CD4-positive, alpha-beta T cell (primary cell): ENCODE results near the gene DIPK1B. TPM values are rescaled to one million over a fixed set of nuclear protein-coding genes. Genes with fewer than 3 reads are reported as not detected.

ENCODE experiments used
- ATAC-seq: fragments of 200-7000 bp; cut with Tn5 transposase; one replicate; pipeline ENCODE4 v1.10.0; 2022; ENCODE audit warnings: mild to moderate bottlenecking; ENCODE audit not compliant: poor library complexity
- CTCF ChIA-PET: fragments of 350-600 bp; sonication (Branson Sonifier 250); formaldehyde crosslinking; loops from one replicate; lab custom pipeline; 2021; ENCODE audit warnings: antibody characterized with exemption, inconsistent platforms; lab: Charles Lee
- POLR2A ChIA-PET: fragments of 350-600 bp; sonication (Branson Sonifier 250); formaldehyde crosslinking; loops from one replicate; lab custom pipeline; 2021; ENCODE audit warnings: antibody characterized with exemption, inconsistent platforms; lab: Charles Lee
- DNase-seq, 14 experiments: peaks; one replicate each; pipeline ENCODE4 v3.0.0-alpha.2; 2013 to 2020; ENCODE audit warnings: mixed read lengths in 2 of 14
- H3K27ac ChIP-seq, 2 donors: one replicate each; pipeline versions ENCODE4 v1.5.1 to v1.7.0; 2013; ENCODE audit warnings: low read length in 2 of 2, low read depth in 1 of 2, mild to moderate bottlenecking in 1 of 2
- H3K27me3 ChIP-seq, 2 experiments: 1 replicate in 1 of 2; 2 replicates in 1 of 2; pipeline versions ENCODE4 v1.6.1 to v1.7.0; 2013; ENCODE audit warnings: low read length in 2 of 2, control low read depth in 1 of 2, mild to moderate bottlenecking in 1 of 2, moderate library complexity in 1 of 2; ENCODE audit not compliant: insufficient read depth in 2 of 2, control insufficient read depth in 1 of 2
- H3K36me3 ChIP-seq: one replicate; pipeline ENCODE4 v1.6.1; 2013; ENCODE audit warnings: low read length, control low read depth; ENCODE audit not compliant: insufficient read depth
- H3K4me1 ChIP-seq: one replicate; pipeline ENCODE4 v1.6.1; 2013; ENCODE audit warnings: low read length, control low read depth; ENCODE audit not compliant: insufficient read depth
- H3K4me3 ChIP-seq: one replicate; pipeline ENCODE4 v1.5.1; 2013; ENCODE audit warnings: mild to moderate bottlenecking, low read length, moderate library complexity
- H3K9me3 ChIP-seq, 2 experiments: 1 replicate in 1 of 2; 2 replicates in 1 of 2; pipeline versions ENCODE4 v1.6.1 to v1.7.0; 2013; ENCODE audit warnings: low read length in 2 of 2, mild to moderate bottlenecking in 2 of 2, control low read depth in 1 of 2, moderate library complexity in 1 of 2; ENCODE audit not compliant: control insufficient read depth in 1 of 2, insufficient read depth in 1 of 2
- H3K27ac Mint-ChIP-seq: one replicate; pipeline ENCODE4 v1.8.0; 2020; ENCODE audit warnings: mixed read lengths
- H3K27me3 Mint-ChIP-seq: one replicate; pipeline ENCODE4 v1.8.0; 2021; ENCODE audit warnings: mixed read lengths
- H3K36me3 Mint-ChIP-seq: one replicate; pipeline ENCODE4 v1.8.0; 2021; ENCODE audit warnings: low read depth, mixed read lengths
- H3K4me1 Mint-ChIP-seq: one replicate; pipeline ENCODE4 v1.8.0; 2021; ENCODE audit warnings: low read depth, mixed read lengths
- H3K4me3 Mint-ChIP-seq: one replicate; pipeline ENCODE4 v1.8.0; 2020; ENCODE audit warnings: mild to moderate bottlenecking, mixed read lengths
- H3K9me3 Mint-ChIP-seq: one replicate; pipeline ENCODE4 v1.8.0; 2020; ENCODE audit warnings: mixed read lengths
- intact Hi-C, 2 experiments: fragments of 100-400 bp; cut with DNase I in 1 of 2; cut with micrococcal nuclease in 1 of 2; formaldehyde crosslinking; loops; one replicate each; pipeline versions ENCODE4 v1.15.1 to v1.9.0; 2023 to 2025; cut with DNase I, micrococcal nuclease
- total RNA-seq, 174 experiments: library from RNA in 2 of 174; stranded (reverse) in 2 of 174; gene quantifications; one replicate each; pipeline ENCODE4 v1.2.3 and lab custom pipeline; 2021 to 2026
- TF ChIP-seq, protein P1 (sequence below): fragments of 200-600 bp; IDR thresholded peaks from one replicate; pipeline ENCODE4 v1.8.0; 2022; ENCODE audit warnings: antibody characterized with exemption, mild to moderate bottlenecking

Gene DIPK1B
- total RNA-seq, 2 experiments from 2014 or later, result 0.11 TPM; not detected in 1

DNA sequence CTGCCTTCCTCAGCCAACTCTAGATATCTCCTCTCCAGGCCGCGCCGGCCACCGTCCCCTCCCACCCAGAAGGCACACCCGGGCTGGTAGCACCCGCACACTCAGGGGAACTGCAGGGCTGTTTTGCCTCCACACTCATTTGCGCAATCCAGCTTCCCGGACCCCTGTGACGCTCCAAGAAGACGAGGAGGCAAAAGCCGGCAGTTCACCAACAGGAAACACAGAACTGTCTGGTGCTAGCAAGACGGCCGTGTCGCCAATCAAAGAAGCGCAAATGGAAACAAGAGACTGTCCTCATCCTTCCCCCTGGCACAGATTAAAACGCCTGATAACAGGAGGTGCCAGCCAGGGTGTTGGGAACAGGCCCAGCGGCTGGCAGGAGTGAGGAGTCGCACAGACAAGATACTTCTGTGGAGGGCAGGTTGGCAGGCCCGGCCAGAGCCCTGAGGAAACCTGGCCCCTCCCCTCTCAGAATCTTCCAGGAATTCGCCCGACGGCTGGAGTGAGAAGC is 32.9 kb upstream of the DIPK1B start:
- Mint-ChIP-seq H3K4me1 (peaks cover 4% of the 10 kb centered on the region), H3K36me3 (no peaks in the 10 kb centered on the region), H3K27me3 (no peaks in the 10 kb centered on the region), H3K4me3 (no peak overlapping the region), H3K27ac (no peak overlapping the region), H3K9me3 (no peaks in the 10 kb centered on the region)
- Histone ChIP-seq H3K27ac (no peak overlapping the region), H3K27me3 (no peaks in the 10 kb centered on the region), H3K36me3 (no peaks in the 10 kb centered on the region), H3K9me3 (no peaks in the 10 kb centered on the region), H3K4me1 (peaks cover 3% of the 10 kb centered on the region), H3K4me3 (no peak overlapping the region)
- no peak for ATAC-seq
- POLR2A ChIA-PET, result no interaction called here
- TF ChIP-seq, protein P1, sequence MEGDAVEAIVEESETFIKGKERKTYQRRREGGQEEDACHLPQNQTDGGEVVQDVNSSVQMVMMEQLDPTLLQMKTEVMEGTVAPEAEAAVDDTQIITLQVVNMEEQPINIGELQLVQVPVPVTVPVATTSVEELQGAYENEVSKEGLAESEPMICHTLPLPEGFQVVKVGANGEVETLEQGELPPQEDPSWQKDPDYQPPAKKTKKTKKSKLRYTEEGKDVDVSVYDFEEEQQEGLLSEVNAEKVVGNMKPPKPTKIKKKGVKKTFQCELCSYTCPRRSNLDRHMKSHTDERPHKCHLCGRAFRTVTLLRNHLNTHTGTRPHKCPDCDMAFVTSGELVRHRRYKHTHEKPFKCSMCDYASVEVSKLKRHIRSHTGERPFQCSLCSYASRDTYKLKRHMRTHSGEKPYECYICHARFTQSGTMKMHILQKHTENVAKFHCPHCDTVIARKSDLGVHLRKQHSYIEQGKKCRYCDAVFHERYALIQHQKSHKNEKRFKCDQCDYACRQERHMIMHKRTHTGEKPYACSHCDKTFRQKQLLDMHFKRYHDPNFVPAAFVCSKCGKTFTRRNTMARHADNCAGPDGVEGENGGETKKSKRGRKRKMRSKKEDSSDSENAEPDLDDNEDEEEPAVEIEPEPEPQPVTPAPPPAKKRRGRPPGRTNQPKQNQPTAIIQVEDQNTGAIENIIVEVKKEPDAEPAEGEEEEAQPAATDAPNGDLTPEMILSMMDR, result no peak
- no peak for DNase-seq
- intact Hi-C loops, result no loop called here
- CTCF ChIA-PET, result no interaction called here

DNA sequence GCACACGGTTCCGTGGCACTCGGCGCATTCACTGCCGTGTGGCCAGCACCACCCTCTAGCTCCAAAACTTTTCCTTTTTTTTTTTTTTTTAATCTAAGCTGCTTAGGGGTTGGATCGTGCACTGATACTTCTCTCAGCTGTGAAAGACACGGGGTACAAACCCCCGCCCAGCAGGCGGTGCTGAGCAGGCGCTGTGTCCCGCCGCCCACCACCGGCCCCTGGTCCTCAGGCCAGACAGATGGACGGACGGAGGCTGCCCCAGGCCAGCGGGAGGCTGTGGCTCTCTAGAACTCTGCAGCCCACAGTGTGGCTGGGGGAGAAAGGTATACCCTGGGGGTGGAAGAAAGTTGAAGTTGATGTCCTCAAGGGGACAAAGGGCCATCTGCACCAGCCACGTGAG is 31.3 kb upstream of the DIPK1B start:
- H3K9me3 Mint-ChIP-seq, result no peaks in the 10 kb centered on the region
- Histone ChIP-seq H3K27me3 (no peaks in the 10 kb centered on the region), H3K27ac (no peak overlapping the region), H3K4me3 (no peak overlapping the region), H3K9me3 (no peaks in the 10 kb centered on the region), H3K36me3 (no peaks in the 10 kb centered on the region), H3K4me1 (peaks cover 16% of the 10 kb centered on the region)
- H3K4me1 Mint-ChIP-seq, result peaks cover 4% of the 10 kb centered on the region
- H3K36me3 Mint-ChIP-seq, result no peaks in the 10 kb centered on the region
- ATAC-seq (no peak), DNase-seq (no peak)
- ChIA-PET POLR2A (no interaction called here), CTCF (no interaction called here)
- intact Hi-C loops, result no loop called here
- no peak overlapping the region for H3K27ac Mint-ChIP-seq
- TF ChIP-seq, protein P1, result no peak
- H3K27me3 Mint-ChIP-seq, result no peaks in the 10 kb centered on the region
- H3K4me3 Mint-ChIP-seq, result no peak overlapping the region

DNA sequence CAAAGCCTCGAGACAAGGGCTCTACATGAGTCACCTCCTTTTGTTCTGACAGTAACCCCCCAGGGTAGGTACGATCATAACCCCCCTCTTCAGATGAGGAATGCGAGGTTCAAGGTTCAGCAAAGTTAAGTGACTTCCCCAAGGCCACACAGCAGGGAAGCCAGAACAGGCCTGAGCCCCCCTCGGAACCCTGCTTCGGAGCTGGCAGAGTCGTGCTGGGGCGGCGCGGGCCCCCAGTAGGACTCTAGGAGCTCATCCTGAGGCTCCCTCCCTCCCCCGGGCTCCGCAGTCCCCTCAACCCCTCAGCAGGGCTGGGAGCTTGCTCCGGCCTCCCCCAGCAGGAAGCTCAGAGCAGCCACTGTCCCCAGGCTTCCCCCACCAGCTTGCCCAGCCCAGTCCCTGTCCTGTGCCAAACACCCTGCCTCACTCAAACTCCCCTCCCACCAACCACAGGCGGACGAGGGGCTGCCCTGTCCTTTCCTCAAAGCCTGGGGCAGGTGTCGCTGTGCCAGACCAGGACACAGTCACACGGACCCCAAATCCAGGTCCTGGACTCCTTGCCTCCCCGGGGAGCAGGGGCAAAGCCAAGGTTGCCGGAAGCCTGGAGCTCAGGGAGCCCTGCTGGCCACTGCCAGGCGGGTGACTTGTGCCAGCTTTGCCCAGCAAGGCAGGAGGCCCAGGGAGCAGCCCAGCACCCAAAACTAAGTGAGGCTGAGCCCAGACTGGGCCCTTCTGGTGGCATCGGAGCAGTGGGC is 30.2 kb upstream of the DIPK1B start:
- ChIA-PET POLR2A (no interaction called here), CTCF (no interaction called here)
- Mint-ChIP-seq H3K4me3 (no peak overlapping the region), H3K27me3 (no peaks in the 10 kb centered on the region), H3K36me3 (no peaks in the 10 kb centered on the region), H3K27ac (no peak overlapping the region), H3K4me1 (peaks cover 4% of the 10 kb centered on the region), H3K9me3 (no peaks in the 10 kb centered on the region)
- no peak overlapping the region for H3K27ac ChIP-seq
- no peak for DNase-seq
- no peak for ATAC-seq
- H3K9me3 ChIP-seq, result no peaks in the 10 kb centered on the region
- peaks cover 23% of the 10 kb centered on the region for H3K4me1 ChIP-seq
- intact Hi-C loops, result no loop called here
- TF ChIP-seq, protein P1, result no peak
- no peak overlapping the region for H3K4me3 ChIP-seq
- no peaks in the 10 kb centered on the region for H3K36me3 ChIP-seq
- H3K27me3 ChIP-seq, result no peaks in the 10 kb centered on the region
